ENCODE measurements around the gene NR1I2. TPM values are rescaled to one million over a fixed set of nuclear protein-coding genes. Genes with fewer than 3 reads are reported as not detected.

NR1I2 gene
- total RNA-seq, 2 donors from 2014 or later, result not detected

GRCh38 chr3:119826711-119827608 lies 45.1 kb downstream of the NR1I2 start:
- TF ChIP-seq CTCF (IDR thresholded peaks at IDR 0.05), result no peak
- no peak overlapping the region for H3K4me3 ChIP-seq
- DNase-seq (ENCODE audit: low spot score) (no peak), ATAC-seq (ENCODE audit: insufficient number of reproducible peaks, low FRiP score, low read depth) (no peak)
- no peaks in the 10 kb centered on the region for H3K27me3 ChIP-seq (replicated peaks; ENCODE audit: insufficient read depth)
- H3K4me1 ChIP-seq (ENCODE audit: control insufficient read depth in 1 of 2, low read depth in 2 of 2), result no peaks in the 10 kb centered on the region
- peaks cover 5% of the 10 kb centered on the region for H3K36me3 ChIP-seq
- H3K9me3 ChIP-seq, result no peaks in the 10 kb centered on the region
- no peak overlapping the region for H3K27ac ChIP-seq

GRCh38 chr3:119829420-119829819 lies 47.5 kb downstream of the NR1I2 start:
- Histone ChIP-seq H3K9me3 (no peaks in the 10 kb centered on the region), H3K27me3 (replicated peaks; ENCODE audit: insufficient read depth) (no peaks in the 10 kb centered on the region), H3K4me3 (no peak overlapping the region), H3K27ac (no peak overlapping the region), H3K4me1 (ENCODE audit: control insufficient read depth in 1 of 2, low read depth in 2 of 2) (no peaks in the 10 kb centered on the region), H3K36me3 (peaks cover 5% of the 10 kb centered on the region)
- TF ChIP-seq CTCF (IDR thresholded peaks at IDR 0.05), result no peak
- DNase-seq (ENCODE audit: low spot score) (no peak), ATAC-seq (ENCODE audit: insufficient number of reproducible peaks, low FRiP score, low read depth) (no peak)

- H3K27ac ChIP-seq, result no peak overlapping the region
- no peak for ATAC-seq (ENCODE audit: insufficient number of reproducible peaks, low FRiP score, low read depth)
- DNase-seq (ENCODE audit: low spot score), result no peak
- H3K27me3 ChIP-seq (replicated peaks; ENCODE audit: insufficient read depth), result no peaks in the 10 kb centered on the region
- no peaks in the 10 kb centered on the region for H3K9me3 ChIP-seq
- TF ChIP-seq CTCF (IDR thresholded peaks at IDR 0.05), result no peak
- no peak overlapping the region for H3K4me3 ChIP-seq
- H3K4me1 ChIP-seq (ENCODE audit: control insufficient read depth in 1 of 2, low read depth in 2 of 2), result no peaks in the 10 kb centered on the region
- no peaks in the 10 kb centered on the region for H3K36me3 ChIP-seq
Observed at GRCh38 chr3:119831022-119831421, 49.1 kb downstream of the NR1I2 start.

- no peak for TF ChIP-seq CTCF (IDR thresholded peaks at IDR 0.05)
- ATAC-seq (ENCODE audit: insufficient number of reproducible peaks, low FRiP score, low read depth) (no peak), DNase-seq (ENCODE audit: low spot score) (no peak)
- no peak overlapping the region for H3K4me3 ChIP-seq
- H3K36me3 ChIP-seq, result no peaks in the 10 kb centered on the region
- no peak overlapping the region for H3K27ac ChIP-seq
- no peaks in the 10 kb centered on the region for H3K27me3 ChIP-seq (replicated peaks; ENCODE audit: insufficient read depth)
- H3K4me1 ChIP-seq (ENCODE audit: control insufficient read depth in 1 of 2, low read depth in 2 of 2), result no peaks in the 10 kb centered on the region
- H3K9me3 ChIP-seq, result no peaks in the 10 kb centered on the region
Observed at GRCh38 chr3:119831941-119832371, 50.1 kb downstream of the NR1I2 start.

GRCh38 chr3:119834754-119835370 lies 53.0 kb downstream of the NR1I2 start:
- DNase-seq (ENCODE audit: low spot score), result no peak
- no peak overlapping the region for H3K4me3 ChIP-seq
- H3K27ac ChIP-seq, result no peak overlapping the region
- no peaks in the 10 kb centered on the region for H3K4me1 ChIP-seq (ENCODE audit: control insufficient read depth in 1 of 2, low read depth in 2 of 2)
- no peak for TF ChIP-seq CTCF (IDR thresholded peaks at IDR 0.05)
- H3K27me3 ChIP-seq (replicated peaks; ENCODE audit: insufficient read depth), result no peaks in the 10 kb centered on the region
- no peak for ATAC-seq (ENCODE audit: insufficient number of reproducible peaks, low FRiP score, low read depth)
- no peaks in the 10 kb centered on the region for H3K9me3 ChIP-seq
- no peaks in the 10 kb centered on the region for H3K36me3 ChIP-seq
